Osteoblast (primary cell): ENCODE data around the gene ACAD9. TPM values are rescaled to one million over a fixed set of nuclear protein-coding genes. Genes with fewer than 3 reads are reported as not detected.

ENCODE experiments used
- DNase-seq: peaks from one replicate; pipeline ENCODE4 v3.0.0; 2011; ENCODE audit warnings: low spot score, mixed read lengths; ENCODE audit not compliant: insufficient read length; ENCODE audit errors: missing footprints
- H2AFZ ChIP-seq: 2 replicates; pipeline ENCODE4 v1.6.0; 2011; ENCODE audit warnings: mild to moderate bottlenecking, low read length
- H3K27ac ChIP-seq: 2 replicates; pipeline ENCODE4 v1.5.1; 2011; ENCODE audit warnings: mild to moderate bottlenecking, low read depth, low read length, moderate library complexity
- H3K27me3 ChIP-seq: 2 replicates; pipeline ENCODE4 v1.6.0; 2012; ENCODE audit warnings: mild to moderate bottlenecking, control low read depth, inconsistent platforms, low read length, moderate library complexity; ENCODE audit not compliant: insufficient read depth
- H3K36me3 ChIP-seq: 2 replicates; pipeline ENCODE4 v1.5.1; 2011; ENCODE audit warnings: mild to moderate bottlenecking, low read length, control low read depth, moderate library complexity; ENCODE audit not compliant: insufficient read depth
- H3K4me1 ChIP-seq: 2 replicates; pipeline ENCODE4 v1.5.1; 2011; ENCODE audit warnings: mild to moderate bottlenecking, low read length, control low read depth, moderate library complexity; ENCODE audit not compliant: insufficient read depth
- H3K4me2 ChIP-seq: 2 replicates; pipeline ENCODE4 v1.6.0; 2011; ENCODE audit warnings: mild to moderate bottlenecking, low read length; ENCODE audit not compliant: insufficient read depth
- H3K4me3 ChIP-seq: fragments of 200-600 bp; sonication (generic); 3 replicates; pipeline ENCODE4 v1.5.1; 2012; ENCODE audit warnings: mild to moderate bottlenecking, low read length, inconsistent platforms; ENCODE audit not compliant: insufficient read depth
- H3K79me2 ChIP-seq: 2 replicates; pipeline ENCODE4 v1.6.0; 2012; ENCODE audit warnings: mild to moderate bottlenecking, low read length, control low read depth, inconsistent platforms; ENCODE audit not compliant: insufficient read depth
- H3K9me3 ChIP-seq: 2 replicates; pipeline ENCODE4 v1.5.1; 2011; ENCODE audit warnings: low read depth, low read length, control low read depth
- H4K20me1 ChIP-seq: 2 replicates; pipeline ENCODE4 v1.6.0; 2012; ENCODE audit warnings: mild to moderate bottlenecking, low read length, control low read depth; ENCODE audit not compliant: insufficient read depth
- total RNA-seq: library from RNA; depleted of rRNA; stranded (reverse); fragments of >200 nt; gene quantifications from 2 replicates; pipeline ENCODE4 v1.2.3, GENCODE V29; 2012
- TF ChIP-seq, protein P1 (sequence below): IDR thresholded peaks from 2 replicates; pipeline ENCODE4 v1.5.1; 2011; ENCODE audit warnings: mild to moderate bottlenecking, low read depth, low read length, moderate library complexity; ENCODE audit errors: extremely low read depth

Gene ACAD9
- total RNA-seq, 1 donor, result 34.7 TPM

- no peaks in the 10 kb centered on the region for H3K9me3 ChIP-seq
- no peak overlapping the region for H3K4me3 ChIP-seq
- H2AFZ ChIP-seq, result no peak overlapping the region
- H3K4me2 ChIP-seq, result no peak overlapping the region
- H3K4me1 ChIP-seq, result peaks cover 11% of the 10 kb centered on the region
- TF ChIP-seq, protein P1, sequence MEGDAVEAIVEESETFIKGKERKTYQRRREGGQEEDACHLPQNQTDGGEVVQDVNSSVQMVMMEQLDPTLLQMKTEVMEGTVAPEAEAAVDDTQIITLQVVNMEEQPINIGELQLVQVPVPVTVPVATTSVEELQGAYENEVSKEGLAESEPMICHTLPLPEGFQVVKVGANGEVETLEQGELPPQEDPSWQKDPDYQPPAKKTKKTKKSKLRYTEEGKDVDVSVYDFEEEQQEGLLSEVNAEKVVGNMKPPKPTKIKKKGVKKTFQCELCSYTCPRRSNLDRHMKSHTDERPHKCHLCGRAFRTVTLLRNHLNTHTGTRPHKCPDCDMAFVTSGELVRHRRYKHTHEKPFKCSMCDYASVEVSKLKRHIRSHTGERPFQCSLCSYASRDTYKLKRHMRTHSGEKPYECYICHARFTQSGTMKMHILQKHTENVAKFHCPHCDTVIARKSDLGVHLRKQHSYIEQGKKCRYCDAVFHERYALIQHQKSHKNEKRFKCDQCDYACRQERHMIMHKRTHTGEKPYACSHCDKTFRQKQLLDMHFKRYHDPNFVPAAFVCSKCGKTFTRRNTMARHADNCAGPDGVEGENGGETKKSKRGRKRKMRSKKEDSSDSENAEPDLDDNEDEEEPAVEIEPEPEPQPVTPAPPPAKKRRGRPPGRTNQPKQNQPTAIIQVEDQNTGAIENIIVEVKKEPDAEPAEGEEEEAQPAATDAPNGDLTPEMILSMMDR, result no peak
- no peaks in the 10 kb centered on the region for H3K79me2 ChIP-seq
- no peaks in the 10 kb centered on the region for H3K27me3 ChIP-seq
- no peaks in the 10 kb centered on the region for H4K20me1 ChIP-seq
- no peak for DNase-seq
- no peak overlapping the region for H3K27ac ChIP-seq
- H3K36me3 ChIP-seq, result no peaks in the 10 kb centered on the region
These were observed 37.2 kb upstream of the ACAD9 start for GRCh38 chr3:128841926-128842920.

- Histone ChIP-seq H3K27ac (no peak overlapping the region), H3K27me3 (no peaks in the 10 kb centered on the region), H3K4me1 (peaks cover 11% of the 10 kb centered on the region), H3K4me2 (no peak overlapping the region), H3K36me3 (no peaks in the 10 kb centered on the region), H3K79me2 (no peaks in the 10 kb centered on the region), H3K4me3 (no peak overlapping the region), H2AFZ (no peak overlapping the region), H3K9me3 (no peaks in the 10 kb centered on the region), H4K20me1 (no peaks in the 10 kb centered on the region)
- DNase-seq, result no peak
- TF ChIP-seq, protein P1, result no peak
These were observed 34.9 kb upstream of the ACAD9 start for GRCh38 chr3:128844502-128844901.

DNA sequence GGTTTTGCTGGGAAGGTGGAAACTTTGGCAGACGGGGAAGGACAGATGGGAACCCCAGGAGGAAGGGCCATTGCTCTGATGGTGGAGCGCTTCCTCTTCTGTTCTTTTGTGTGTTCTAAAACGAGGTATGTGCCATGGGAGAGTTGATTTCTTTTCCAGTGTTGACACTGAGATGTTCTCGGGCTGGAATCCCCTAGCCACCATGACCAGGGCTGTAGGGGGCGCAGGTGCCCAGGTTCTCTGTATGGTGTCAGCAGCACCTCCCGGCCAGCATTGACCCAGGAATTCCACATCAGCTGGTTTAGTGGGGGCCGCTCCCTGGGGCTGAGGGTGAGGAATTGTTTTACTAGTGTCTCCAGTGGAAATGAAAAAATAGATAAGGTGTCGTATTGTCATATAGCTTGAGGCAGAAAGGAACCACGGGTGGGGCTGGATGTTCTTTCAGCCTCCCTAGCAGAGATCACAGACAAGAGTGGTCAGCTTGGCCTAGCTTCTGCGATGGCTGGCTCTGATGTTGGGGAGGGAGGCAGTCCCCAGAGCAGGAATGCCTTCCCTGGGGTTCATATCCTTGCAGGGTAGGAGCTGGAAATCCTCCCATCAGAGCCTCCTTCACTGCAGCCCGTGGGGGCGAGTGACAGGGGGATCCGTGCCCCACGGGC is 34.2 kb upstream of the ACAD9 start:
- no peaks in the 10 kb centered on the region for H4K20me1 ChIP-seq
- no peaks in the 10 kb centered on the region for H3K79me2 ChIP-seq
- H3K4me3 ChIP-seq, result peak overlapping the region; percentile 73
- H3K27ac ChIP-seq, result no peak overlapping the region
- no peaks in the 10 kb centered on the region for H3K27me3 ChIP-seq
- no peaks in the 10 kb centered on the region for H3K36me3 ChIP-seq
- TF ChIP-seq, protein P1, result no peak
- H3K9me3 ChIP-seq, result no peaks in the 10 kb centered on the region
- peaks cover 11% of the 10 kb centered on the region for H3K4me1 ChIP-seq
- no peak for DNase-seq
- peak overlapping the region; percentile 93 for H2AFZ ChIP-seq
- H3K4me2 ChIP-seq, result peak overlapping the region; percentile 91
